Activated naive CD8-positive, alpha-beta T cell treated with anti-CD3 and anti-CD28 coated beads, Interleukin-2, amount 50 U/mL, for 16 hours (primary cell): ENCODE measurements around the gene FBXO33.

Experiments used
- DNase-seq: peaks from one replicate; pipeline ENCODE4 v3.0.0-alpha.2; 2020; ENCODE audit warnings: low read depth, low spot score

FBXO33 gene

DNA sequence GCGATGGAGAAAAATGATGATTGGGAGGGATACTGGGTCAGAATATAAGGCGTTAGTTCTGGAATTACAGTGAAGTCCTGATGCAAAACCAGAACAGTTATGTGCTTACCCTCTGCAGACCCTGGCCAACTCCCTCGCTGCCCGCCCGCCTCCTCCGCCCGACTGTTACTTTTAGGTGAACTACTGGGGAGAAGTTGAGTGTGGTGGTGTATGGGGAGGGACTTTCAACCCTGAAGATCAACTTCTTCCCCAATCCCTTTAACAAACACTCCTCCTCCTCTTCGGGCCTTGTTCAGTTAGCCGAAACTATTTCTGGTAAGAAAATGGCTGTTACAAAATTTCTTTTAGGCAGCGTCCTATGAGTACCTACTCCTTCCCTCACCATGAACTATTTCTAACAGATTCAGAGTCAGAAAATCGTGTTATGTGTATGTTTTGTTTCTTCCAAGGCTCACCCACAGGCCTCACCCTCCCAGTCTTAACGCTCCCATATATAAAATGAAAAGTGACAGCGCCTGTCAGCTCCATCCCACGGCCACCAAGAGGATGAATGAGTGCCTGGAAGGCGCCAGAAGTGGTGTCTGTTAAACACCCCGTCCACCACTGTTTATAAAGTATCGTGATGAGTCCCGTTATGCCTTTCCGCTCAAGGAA, 1.3 kb downstream of the FBXO33 start:
- no peak for DNase-seq

DNA sequence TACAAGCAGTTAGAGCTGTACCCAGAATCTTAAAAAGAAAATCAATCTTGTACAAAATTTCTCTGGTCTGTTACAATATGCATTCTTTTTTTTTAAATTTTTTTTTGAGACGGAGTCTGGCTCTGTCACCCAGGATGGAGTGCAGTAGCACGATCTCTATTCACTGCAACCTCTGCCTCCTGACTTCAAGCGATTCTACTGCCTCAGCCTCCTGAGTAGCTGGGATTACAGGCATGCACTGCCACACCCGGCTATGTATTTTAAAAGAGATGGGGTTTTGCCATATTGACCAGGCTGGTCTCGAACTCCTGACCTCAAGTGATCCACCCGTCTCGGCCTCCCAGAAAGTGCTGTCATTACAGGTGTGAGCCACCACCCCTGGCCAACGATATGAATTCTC, 4.1 kb downstream of the FBXO33 start:
- DNase-seq = no peak

- DNase-seq = no peak
These were observed 5.6 kb downstream of the FBXO33 start for GRCh38 chr14:39426605-39427004.

- no peak for DNase-seq
These were observed 6.3 kb downstream of the FBXO33 start for GRCh38 chr14:39425947-39426346.

DNA sequence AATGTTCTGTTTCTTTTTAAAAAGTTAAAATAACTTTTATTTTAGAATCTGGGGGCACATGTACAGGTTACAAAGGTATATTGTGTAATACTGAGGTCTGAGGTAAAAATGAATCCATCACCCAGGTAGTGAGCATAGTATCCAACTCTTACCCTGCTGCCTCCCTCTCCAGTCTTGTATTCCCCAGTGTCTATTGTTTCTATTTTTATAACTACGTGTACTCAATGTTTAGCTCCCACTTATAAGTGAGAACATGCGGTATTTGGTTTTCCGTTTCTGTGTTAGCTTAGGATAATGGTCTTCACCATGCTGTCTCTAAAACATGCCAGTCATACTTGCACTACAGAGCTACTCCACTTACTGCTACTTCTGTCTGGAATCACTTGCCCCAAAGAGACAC, 8.4 kb downstream of the FBXO33 start:
- no peak for DNase-seq

DNA sequence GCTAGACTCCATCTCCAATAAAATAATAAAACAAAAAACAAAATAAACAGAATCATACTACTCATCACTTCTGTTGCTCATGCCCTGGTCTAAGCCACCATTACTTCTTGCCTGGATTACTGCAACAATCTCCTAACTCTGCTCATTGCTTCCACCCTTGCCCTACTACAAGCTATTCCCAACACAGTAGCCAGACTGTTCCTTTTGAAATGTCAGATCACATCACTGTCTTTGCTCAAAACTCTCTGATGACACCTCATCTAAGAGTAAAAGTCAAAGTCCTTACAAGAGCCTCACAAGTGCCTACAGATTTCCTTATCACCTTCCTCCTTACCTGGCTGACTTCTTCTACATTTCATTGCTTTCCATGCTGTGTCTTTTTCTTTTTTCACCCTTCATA, 10.0 kb downstream of the FBXO33 start:
- no peak for DNase-seq

DNA sequence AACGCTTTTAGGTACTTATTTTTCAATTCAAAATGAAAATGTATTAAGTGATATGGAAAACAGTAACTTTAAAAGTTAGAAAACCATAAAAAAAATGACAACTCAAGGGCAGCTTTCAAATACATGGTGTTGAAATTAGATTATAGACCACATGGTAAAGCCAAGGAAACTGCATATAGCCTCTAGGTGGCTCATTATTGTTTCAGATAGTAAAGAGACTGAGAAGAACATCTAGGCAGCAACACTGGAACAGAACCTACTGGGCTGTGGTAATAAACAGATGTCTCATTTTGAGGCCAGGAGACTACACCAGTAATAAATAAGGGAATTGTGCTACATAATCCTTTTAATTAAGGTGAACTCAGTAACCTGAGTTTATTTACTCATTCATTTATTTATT, 13.0 kb downstream of the FBXO33 start:
- DNase-seq = no peak

- DNase-seq = no peak
These were observed 15.2 kb downstream of the FBXO33 start for GRCh38 chr14:39417014-39417413.

GRCh38 chr14:39416072-39416471, 16.2 kb downstream of the FBXO33 start:
- DNase-seq = no peak

DNA sequence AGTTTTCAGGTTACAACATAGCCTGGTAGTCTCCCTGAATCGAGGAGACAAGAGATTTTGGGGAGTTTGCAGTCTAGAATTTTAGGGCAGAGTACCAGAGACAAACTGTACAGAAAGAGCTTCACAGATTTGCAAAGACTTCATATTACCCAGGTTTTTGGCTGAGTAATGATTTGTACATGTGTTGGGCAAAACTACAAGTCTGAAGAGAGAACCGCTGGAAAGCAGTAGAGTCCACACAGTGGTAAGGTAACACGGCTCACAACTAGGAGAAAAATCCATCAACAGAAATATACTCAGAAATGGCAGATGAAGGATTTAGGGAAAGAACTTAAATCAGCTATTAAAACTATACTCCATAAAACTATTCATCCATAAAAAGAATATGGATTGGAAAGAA, 25.7 kb downstream of the FBXO33 start:
- DNase-seq = no peak

DNA sequence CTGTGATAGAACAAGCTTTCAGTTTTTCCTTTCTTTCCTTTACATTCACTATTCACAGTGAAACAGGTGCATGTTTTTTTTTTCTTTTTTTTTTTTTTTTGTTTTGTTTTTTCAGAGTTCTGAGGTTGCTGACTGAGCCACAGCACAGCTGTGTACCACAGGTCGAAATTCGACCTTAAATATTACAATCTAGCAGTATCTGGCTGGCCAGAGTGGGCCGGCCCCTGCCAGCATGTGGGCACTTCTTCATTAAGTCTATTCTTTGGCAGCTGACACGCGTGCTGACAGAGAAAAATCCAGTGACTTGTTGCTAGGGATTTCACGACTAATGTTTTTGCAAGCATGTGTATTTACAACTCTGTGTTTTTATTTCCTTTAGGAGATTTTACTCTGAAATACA, 33.9 kb downstream of the FBXO33 start:
- DNase-seq = no peak

DNA sequence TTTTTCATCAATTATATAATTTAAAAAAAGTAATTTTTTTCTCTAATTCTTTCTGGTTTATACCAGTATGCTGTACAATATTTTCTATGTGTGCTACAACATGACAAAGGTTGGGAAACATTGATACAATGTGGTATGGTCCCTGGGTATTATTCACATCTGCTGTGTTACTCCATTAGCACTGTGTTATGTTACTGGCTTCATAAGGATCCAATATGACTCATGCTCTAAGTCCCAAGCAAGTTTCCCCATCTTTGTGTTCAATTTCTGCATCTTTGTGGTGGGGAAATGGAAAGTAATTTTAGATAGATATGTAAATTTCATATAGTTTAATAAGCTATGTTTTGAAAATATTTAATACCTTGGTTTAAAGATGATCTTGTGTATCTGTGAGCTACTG, 35.8 kb downstream of the FBXO33 start:
- DNase-seq = no peak

GRCh38 chr14:39395555-39396254, 36.5 kb downstream of the FBXO33 start:
- DNase-seq = no peak

DNA sequence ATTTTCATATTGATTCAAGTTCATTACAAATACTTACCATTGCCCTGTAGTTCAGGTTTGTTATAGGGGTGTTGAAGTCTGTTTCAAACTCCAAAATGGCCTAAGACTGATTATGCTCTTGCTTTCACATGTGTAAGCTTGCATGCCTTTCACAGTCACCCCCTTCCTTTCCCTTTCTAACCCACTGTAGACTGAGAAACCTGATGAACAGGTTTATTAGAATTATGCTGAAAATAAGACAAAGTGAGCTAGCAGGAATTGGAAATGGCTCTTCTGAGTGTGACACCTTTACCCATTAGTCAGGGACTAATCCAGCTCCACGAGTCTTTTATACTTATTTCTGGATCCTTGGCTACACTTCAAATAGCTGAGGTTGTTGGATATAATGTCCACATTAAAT, 38.9 kb downstream of the FBXO33 start:
- no peak for DNase-seq

DNA sequence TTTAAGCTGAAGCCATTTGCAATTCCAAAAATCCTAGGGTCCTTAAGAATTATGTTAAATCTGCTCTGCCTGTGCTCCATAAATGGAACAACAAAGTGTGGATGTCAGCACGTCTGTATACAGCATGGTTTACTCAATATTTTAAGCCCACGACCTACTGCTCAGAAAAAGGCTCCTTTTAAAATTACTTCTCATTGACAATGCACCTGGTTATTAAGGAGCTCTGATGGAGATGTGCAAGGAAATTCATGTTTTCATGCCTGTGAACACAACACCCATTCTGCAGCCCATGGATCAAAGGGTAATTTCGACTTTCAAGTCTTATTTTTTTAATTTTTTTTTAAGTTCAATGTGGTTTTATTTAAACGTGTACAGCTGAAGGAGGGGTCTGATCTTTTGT, 48.1 kb downstream of the FBXO33 start:
- no peak for DNase-seq

DNA sequence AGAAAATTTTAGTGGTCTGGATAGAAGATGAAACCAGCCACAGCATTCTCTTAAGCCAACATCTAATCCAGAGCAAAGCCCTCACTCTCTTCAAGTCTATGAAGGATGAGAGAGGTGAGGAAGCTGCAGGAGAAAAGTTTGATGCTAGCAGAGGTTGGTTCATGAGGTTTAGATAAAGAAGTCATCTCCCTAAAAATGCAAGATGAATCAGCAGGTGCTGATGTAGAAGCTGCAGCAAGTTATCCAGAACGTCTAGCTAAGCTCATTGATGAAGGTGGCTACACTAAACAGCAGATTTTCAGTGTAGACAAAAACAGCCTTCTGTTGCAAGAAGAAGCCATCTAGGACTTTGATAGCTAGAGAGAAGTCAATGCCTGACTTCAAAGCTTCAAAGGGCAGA, 48.5 kb downstream of the FBXO33 start:
- DNase-seq = no peak

GRCh38 chr14:39383026-39383660, 49.1 kb downstream of the FBXO33 start:
- DNase-seq = no peak

DNA sequence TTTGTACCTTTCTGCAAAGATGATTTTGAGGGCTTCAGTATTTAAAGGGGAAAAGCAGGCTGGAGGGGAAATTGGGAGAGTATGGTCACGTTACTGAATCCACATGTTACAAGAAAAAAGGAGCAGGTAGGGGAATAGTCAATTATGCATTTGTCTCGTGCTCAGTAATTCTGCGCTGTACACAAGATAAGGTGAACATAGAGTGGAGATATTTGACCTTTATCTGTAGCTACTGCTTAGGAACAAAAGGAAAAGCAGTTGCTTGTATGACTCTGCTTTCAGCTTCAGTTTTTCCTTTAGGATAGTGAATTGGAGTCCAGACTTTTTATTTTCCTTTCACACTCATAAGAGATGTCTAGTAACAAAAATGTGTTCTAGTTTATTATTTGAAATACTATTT, 49.8 kb downstream of the FBXO33 start:
- DNase-seq = no peak

DNA sequence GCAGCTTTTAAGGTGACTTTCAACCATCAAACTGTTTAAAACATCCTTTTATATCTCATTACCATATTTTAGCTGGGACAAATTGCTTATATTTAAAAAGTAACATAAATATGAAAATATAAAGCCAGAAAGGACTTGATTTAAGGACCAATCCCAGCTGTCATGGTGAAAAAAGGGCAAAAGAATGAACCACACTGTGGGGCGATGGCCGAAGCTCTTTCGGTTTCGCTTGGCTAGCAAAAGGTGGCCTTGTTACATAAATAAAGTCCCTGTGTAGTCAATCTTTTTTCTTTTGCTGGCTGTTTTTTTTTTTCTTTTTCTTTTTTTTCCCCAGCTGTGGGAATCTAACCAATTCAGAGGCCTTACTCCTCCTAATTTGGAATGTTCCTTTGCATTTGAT, 50.9 kb downstream of the FBXO33 start:
- DNase-seq = no peak

DNA sequence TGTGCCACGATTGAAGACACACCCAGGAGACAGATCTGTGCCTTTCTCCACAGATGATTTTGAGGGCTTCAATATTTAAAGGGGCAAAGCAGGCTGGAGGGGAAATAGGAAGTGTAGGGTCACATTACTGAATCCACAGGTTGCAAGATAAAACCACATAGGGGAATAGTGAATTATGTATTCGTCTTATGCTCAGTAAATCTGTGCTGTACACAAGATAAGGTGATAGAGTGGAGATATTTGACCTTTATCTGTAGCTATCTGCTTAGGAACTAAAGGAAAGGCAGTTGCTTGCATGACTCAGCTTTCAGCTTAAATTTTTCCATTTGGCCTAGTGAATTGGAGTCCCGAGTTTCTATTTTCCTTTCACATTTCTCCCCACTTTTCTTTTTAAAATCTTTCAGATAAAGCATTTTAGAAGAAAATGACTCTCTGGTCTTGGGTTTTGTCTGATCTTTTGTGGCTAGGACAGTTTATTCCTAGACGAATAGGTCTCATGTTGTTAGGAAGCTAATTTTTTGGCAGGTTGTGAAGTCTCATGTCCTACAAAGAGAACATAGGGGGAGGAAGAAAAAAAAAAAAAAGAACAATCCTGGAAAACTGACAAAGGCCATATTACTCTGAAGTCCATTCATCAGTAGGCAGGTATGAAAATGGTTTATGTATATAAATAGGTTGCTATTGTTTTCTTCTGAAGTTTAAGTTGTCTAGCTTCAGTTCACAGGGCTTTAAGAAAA, 55.4 kb downstream of the FBXO33 start:
- no peak for DNase-seq

- DNase-seq = no peak
These were observed 57.4 kb downstream of the FBXO33 start for GRCh38 chr14:39374851-39375250.

DNA sequence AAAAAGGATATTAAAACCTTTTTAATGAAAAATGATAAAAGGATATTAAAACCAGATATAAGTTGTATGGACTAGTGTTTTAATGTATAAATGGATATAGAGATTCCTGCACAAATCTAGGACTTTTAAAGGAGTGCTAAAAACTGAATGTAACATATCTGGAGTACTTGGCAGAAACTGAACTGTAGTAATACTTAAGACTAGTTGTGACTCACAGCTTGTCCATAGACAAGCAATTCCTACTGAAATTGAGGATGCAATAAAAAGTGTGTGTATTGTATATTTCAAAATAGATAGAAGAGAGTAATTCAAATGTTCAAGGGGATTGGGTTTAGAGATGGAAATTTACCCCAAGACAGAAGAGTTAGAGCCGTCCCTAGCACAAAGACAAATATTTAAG, 59.6 kb downstream of the FBXO33 start:
- no peak for DNase-seq

DNA sequence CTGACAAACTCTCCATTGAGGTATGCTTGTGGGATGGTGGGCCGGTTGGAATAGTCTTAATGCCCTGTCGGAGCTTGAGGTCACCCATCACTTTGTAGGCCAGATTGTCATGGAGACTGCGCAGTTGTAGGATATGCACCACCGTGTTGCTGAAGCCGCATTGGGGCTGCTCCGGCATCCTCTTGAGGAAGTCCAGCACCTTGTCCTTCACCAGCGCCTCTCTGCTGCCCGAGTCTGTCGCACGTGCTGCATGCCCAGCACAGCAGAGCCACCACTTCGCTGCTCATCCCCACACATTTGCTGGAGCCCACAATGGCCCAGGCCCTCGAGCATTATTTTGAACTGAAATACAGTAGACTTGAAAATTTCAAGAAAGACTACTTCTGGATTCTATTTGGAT, 61.8 kb downstream of the FBXO33 start:
- DNase-seq = no peak
